ENCODE data around the gene SSC5D. TPM values are rescaled to one million over a fixed set of nuclear protein-coding genes. Genes with fewer than 3 reads are reported as not detected.

The SSC5D gene
- total RNA-seq, 1 experiment from 2014 or later: 0.34 TPM

- DNase-seq (ENCODE audit: low read depth): peak; percentile 37
Measured at GRCh38 chr19:55454787-55455243, 33.4 kb upstream of the SSC5D start.

DNA sequence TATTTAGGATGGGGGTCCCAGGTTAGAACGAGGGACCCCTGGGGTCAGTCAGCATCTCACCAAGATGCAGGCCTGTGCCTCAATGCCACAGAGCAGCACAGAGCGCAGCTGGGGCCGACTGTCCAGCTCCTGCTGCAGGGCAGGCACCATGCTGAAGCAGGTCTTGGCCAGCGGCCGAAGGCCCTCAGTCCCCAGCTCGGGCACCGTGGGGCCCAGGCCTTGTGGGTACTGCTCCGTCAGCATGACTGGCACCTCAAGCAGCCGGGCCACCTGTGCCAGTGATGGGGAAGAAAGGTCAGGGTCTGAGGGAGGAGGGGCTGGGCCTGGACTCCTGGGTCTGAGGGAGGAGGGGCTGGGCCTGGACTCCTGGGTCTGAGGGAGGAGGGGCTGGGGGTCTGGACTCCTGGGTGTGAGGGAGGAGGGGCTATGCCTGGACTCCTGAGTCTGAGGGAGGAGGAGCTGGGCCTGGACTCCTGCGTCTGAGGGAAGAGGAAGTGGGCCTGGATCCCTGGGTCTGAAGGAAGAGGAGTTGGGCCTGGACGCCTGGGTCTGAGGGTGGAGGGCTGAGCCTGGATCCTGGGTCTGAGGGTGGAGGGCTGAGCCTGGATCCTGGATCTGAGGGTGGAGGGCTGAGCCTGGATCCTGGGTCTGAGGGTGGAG, 32.5 kb upstream of the SSC5D start:
- DNase-seq (ENCODE audit: low read depth): no peak

- DNase-seq (ENCODE audit: low read depth): no peak
Measured at GRCh38 chr19:55456347-55456746, 31.9 kb upstream of the SSC5D start.

DNA sequence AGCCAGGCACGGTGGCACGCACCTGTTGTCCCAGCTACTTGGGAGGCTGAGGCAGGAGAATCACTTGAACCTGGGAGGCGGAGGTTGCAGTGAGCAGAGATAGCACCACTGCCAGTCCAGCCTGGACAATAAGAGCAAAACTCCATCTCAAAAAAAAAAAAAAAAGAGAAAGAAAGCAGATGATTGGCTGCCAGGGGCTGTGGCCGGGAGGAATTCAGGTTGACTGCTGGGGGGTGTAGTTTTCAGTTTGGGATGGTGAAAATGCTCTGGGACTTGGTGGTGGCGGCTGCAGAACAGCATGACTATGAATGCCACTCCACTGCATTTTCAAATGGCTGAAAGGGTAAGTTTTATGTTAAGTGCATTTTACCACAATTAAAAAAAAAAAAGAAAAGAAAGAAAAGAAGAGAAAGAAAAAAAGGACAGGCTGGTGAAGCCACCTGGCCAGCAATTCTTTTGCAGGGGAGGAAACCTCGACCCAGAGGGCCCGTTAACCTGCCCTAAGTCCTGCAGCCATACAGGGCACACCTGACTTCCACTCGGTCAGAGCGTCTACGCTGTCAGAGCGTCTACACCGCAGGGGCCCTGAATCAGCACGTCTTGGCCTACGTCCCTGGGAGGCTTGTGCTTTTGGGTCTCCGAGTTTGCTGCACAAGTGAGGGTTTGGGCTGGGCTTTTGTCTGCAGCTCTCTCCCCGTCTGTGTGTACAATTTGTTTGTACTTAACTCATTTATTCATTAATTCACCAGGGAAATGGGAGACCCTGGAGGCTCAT, 30.4 kb upstream of the SSC5D start:
- no peak for DNase-seq (ENCODE audit: low read depth)

DNA sequence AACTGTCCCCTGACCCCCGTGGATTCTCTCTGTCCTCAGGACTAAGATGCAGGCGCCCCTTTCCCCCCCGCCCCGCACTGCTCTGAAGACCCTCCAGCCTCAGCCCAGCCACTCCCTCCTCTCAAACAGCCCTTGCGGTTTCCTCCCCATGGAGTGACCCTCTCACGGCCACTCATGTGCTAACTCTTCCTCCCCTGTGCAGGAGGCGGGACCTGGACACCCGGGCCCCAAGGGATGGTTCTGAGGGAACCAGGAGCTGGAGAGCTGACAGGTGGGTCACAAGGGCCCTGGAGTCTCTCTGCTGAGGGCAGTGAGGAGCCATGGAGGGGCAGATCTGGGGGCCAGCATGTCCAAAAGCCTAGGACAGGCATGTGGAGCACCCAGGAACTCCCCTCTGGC, 28.7 kb upstream of the SSC5D start:
- no peak for DNase-seq (ENCODE audit: low read depth)

- no peak for DNase-seq (ENCODE audit: low read depth)
Measured at GRCh38 chr19:55459950-55460657, 28.1 kb upstream of the SSC5D start.

DNA sequence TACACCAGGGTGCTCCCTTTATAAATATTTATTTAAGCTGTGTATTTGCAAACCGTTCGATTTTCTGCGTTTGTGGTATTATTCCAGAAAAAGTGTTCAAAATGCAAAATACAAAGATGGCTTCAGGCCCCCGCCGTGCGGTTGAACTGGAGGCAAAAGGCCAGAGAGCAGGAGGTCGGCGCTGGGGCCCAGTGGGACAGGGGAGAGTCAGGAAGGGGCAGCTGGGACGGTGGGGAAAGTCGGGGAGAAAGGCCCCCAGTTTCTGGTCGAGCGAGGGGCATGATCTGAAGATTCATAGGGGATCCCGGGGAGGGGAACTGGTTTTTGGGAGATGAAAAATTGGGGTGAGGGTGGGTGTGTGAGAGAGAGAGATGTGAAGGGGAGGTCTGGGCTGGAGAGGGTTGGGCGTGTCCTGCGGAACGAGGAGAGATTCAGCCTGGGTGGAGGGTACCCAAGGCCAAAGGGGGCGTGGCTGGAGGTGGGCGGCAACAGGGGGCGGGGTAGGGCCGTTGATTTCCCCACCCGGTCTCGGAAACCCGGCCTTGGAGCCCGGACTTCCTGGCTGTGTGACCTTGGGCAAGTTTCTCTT, 27.5 kb upstream of the SSC5D start:
- DNase-seq (ENCODE audit: low read depth): peak; percentile 68

- peak; percentile 99 for DNase-seq (ENCODE audit: low read depth)
Measured at GRCh38 chr19:55461259-55461973, 26.8 kb upstream of the SSC5D start, which contains the start of gene ISOC2. TSS of gene ISOC2 (minus strand) at chr19:55461642. CDS start at chr19:55456486, 5,156 bp downstream.

GRCh38 chr19:55461974-55462626, 26.1 kb upstream of the SSC5D start:
- DNase-seq (ENCODE audit: low read depth): peak; percentile 41

DNA sequence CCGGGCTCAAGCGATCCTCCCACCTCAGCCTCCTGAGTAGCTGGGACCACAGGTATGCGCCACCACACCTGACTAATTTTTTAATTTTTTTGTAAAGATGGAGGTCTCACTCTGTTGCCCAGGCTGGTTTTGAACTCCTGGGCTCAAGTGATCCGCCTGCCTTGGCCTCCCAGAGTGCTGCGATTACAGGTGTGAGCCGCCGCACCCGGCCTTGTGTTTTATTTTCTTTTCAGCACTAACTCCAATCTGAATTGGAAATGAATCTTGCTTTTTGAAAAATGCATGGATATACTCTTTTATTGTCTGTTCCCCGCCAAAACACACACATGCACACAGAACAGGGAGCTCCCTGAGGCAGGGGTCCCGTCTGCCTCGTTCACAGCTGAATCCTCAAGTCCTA, 25.5 kb upstream of the SSC5D start:
- no peak for DNase-seq (ENCODE audit: low read depth)

- no peak for DNase-seq (ENCODE audit: low read depth)
Measured at GRCh38 chr19:55463583-55464031, 24.6 kb upstream of the SSC5D start.

- no peak for DNase-seq (ENCODE audit: low read depth)
Measured at GRCh38 chr19:55464039-55464661, 24.1 kb upstream of the SSC5D start.

DNA sequence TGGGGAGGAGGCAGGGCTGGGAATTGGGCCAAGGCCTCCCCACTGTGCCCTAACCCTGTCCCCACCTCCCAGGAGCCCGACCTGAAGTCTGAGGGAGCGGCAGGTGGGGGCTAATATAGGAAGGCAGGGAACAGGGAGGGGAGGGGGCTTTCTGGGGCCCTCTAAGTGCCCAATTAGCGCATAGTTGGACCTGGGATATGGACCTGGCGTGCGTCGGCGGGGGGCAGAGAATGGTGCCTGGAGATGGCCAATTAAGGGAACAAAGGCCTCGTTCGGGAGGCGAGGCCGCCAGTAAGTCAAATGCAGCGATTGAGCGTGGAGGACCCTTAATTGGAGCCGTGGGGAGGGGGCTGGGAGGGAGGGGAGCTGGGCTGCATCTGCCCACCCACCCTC, 23.6 kb upstream of the SSC5D start, which contains the start of gene C19orf85:
Gene C19orf85, minus strand, starts transcription at position 90 of the 393 bp plus-strand sequence. CDS start 197 bp downstream, outside the sequence.
- DNase-seq (ENCODE audit: low read depth): no peak

DNA sequence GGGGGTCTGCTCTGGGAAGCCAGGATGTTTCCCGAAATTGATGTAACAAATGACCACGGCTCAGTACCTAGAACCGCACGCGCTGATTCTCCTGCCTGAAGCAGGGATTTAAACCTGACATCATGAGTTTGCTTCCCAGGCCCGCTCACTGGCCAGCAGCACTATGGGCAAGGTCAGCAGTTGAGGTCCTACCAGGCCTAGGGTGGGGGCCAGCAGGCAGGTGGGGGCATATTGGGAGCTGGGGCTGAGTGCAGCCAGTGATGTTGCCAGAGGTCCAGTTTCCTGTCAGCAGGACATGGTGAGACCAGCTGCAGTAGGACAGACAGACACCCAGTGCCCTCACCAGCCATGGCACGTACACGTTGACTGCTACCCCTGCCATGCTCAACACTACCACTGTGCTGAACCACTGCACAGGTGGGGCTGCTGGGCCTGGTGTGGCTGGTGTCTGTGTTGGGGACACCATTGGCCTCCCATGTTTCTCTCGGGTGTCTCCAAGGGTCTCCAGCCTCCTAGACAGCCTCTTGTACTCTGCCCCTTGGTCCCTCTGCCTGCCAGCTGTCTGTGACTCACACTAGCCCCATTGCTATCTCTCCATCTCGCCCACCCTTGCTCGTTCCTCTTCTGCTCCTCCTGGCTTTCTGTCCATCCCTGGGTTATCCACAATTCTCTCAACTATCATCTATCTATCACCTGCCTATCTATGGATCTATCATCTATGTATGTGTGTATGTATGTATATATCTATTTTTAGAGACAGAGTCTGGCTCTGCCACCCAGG, 22.6 kb upstream of the SSC5D start:
- no peak for DNase-seq (ENCODE audit: low read depth)

GRCh38 chr19:55466241-55466614, 22.0 kb upstream of the SSC5D start:
- no peak for DNase-seq (ENCODE audit: low read depth)

- DNase-seq (ENCODE audit: low read depth): peak; percentile 45
Measured at GRCh38 chr19:55467236-55468053, 20.8 kb upstream of the SSC5D start.

GRCh38 chr19:55468054-55468393, 20.2 kb upstream of the SSC5D start:
- no peak for DNase-seq (ENCODE audit: low read depth)

DNA sequence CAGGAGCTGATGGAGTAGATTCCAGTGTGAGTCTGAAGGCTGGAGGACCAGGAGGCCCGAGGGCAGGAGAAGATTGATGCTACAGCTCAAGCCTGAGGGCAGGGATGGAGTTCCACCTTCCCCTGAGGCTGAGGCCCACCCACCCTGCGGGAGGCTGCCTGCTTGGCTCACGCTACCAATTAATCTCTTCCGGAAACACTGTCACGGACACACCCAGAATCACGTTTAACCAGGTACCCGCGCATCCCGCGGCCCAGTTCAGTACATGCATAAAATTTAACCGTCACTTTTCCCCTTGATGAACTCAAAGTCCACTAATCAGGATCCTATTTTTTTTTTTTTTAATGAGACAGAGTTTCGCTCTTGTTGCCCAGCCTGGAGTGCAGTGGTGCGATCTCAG, 17.0 kb upstream of the SSC5D start:
- no peak for DNase-seq (ENCODE audit: low read depth)

DNA sequence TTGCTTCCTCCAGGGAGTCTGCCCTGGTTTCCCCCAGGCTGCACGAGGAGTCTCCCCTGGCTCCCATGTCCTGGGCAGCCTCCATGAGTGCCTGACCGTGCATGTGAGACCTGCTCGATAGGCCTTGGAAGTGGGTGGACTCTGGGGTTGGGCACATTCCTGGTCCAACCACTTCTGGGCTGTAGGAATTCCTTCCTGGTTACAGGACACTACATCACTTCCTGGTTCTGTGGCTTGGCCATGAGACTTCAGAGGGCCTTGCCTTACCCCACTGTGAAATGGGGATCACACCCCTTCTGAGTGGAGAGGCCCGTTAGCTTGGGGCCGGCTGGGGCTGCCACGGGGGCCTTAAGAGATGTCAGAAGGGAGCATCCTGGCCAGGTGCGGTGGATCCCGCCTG, 15.8 kb upstream of the SSC5D start:
- peak; percentile 85 for DNase-seq (ENCODE audit: low read depth)
